Thoracic aorta (tissue), 2 donors: ENCODE data around the gene MAP3K2. TPM values are rescaled to one million over a fixed set of nuclear protein-coding genes. Genes with fewer than 3 reads are reported as not detected.

Source experiments
- ATAC-seq: fragments of 150-250 bp; one replicate; pipeline ENCODE4 v1.8.0; 2017; ENCODE audit warnings: low read depth; ENCODE audit not compliant: insufficient number of reproducible peaks, low FRiP score
- DNase-seq: peaks from one replicate; pipeline ENCODE4 v3.0.0-alpha.2; 2020; ENCODE audit warnings: low spot score
- H3K27ac ChIP-seq, 2 donors: fragments of 200-600 bp; sonication (generic); 1 replicate in 1 of 2; 2 replicates in 1 of 2; pipeline ENCODE4 v1.5.1; 2016; ENCODE audit warnings: mild to moderate bottlenecking in 2 of 2, moderate library complexity in 2 of 2
- H3K27me3 ChIP-seq: fragments of 200-600 bp; sonication (generic); replicated peaks from 2 replicates; pipeline ENCODE4 v1.6.0; 2016; ENCODE audit warnings: mild to moderate bottlenecking; ENCODE audit not compliant: insufficient read depth
- H3K36me3 ChIP-seq: fragments of 200-600 bp; sonication (generic); one replicate; pipeline ENCODE4 v1.5.1; 2016
- H3K4me1 ChIP-seq, 2 donors: fragments of 200-600 bp; sonication (generic); 1 replicate in 1 of 2; 2 replicates in 1 of 2; pipeline versions ENCODE4 v1.5.1 to v1.6.0; 2016; ENCODE audit warnings: low read depth in 2 of 2, mild to moderate bottlenecking in 1 of 2; ENCODE audit not compliant: control insufficient read depth in 1 of 2
- H3K4me3 ChIP-seq: fragments of 200-600 bp; sonication (generic); 2 replicates; pipeline ENCODE4 v1.5.1; 2016; ENCODE audit warnings: mild to moderate bottlenecking
- H3K9me3 ChIP-seq: fragments of 200-600 bp; sonication (generic); 2 replicates; pipeline ENCODE4 v1.5.1; 2016
- total RNA-seq, 2 donors: library from RNA; depleted of rRNA; stranded (reverse); fragments of >200 nt; gene quantifications; one replicate each; pipeline versions ENCODE4 v1.1.0 to v1.2.3, GENCODE V29; 2016
- TF ChIP-seq, protein P1 (sequence below): fragments of 200-600 bp; sonication (generic); IDR thresholded peaks from one replicate; pipeline ENCODE4 v1.5.1; 2019; ENCODE audit warnings: antibody characterized with exemption

The MAP3K2 gene
- total RNA-seq, 2 donors from 2014 or later: 67.9 to 107 TPM

DNA sequence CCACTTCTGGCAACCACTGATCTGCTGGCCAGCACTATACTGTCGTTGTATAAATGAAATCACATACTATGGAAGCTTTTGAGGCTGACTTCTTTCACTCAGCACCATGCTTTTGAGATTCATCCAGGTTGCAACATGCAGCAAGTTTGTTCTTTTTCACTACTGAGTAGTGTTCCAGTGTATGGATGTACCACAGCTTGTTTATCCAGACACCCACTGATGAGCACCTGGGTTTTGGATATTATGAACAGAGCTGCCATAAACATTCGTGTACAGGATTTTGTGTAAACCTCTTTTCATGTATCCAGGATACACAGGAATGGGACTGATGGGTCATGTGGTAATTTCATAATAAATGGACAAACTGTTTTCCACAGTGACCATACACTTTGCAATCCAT, 104.5 kb downstream of the MAP3K2 start:
- Histone ChIP-seq H3K27me3 (no peaks in the 10 kb centered on the region), H3K36me3 (peaks cover 63% of the 10 kb centered on the region), H3K4me1 (no peaks in the 10 kb centered on the region), H3K27ac (no peak overlapping the region), H3K9me3 (no peaks in the 10 kb centered on the region), H3K4me3 (no peak overlapping the region)
- TF ChIP-seq, protein P1, sequence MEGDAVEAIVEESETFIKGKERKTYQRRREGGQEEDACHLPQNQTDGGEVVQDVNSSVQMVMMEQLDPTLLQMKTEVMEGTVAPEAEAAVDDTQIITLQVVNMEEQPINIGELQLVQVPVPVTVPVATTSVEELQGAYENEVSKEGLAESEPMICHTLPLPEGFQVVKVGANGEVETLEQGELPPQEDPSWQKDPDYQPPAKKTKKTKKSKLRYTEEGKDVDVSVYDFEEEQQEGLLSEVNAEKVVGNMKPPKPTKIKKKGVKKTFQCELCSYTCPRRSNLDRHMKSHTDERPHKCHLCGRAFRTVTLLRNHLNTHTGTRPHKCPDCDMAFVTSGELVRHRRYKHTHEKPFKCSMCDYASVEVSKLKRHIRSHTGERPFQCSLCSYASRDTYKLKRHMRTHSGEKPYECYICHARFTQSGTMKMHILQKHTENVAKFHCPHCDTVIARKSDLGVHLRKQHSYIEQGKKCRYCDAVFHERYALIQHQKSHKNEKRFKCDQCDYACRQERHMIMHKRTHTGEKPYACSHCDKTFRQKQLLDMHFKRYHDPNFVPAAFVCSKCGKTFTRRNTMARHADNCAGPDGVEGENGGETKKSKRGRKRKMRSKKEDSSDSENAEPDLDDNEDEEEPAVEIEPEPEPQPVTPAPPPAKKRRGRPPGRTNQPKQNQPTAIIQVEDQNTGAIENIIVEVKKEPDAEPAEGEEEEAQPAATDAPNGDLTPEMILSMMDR: no peak
- DNase-seq: no peak
- no peak for ATAC-seq

DNA sequence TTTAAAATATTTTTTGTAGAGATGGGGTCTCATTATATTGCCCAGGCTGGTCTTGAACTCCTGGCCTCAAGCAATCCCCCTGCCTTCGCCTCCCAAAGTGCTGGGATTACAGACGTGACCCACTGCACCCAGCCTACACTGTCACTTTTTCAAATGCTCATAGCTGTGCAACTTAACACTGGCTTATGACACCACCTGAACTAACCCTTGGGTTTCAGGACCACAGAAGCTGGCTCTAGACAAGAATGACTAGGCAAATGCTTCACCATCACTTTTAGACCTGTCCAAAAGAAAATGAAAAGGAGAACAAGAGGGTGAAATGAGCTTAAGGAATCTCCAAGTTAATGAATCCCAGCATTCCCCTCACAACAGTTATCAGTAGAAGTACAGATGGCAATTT, 107.1 kb downstream of the MAP3K2 start:
- Histone ChIP-seq H3K4me3 (no peak overlapping the region), H3K27ac (no peak overlapping the region), H3K36me3 (peaks cover 61% of the 10 kb centered on the region), H3K27me3 (no peaks in the 10 kb centered on the region), H3K9me3 (no peaks in the 10 kb centered on the region), H3K4me1 (no peaks in the 10 kb centered on the region)
- TF ChIP-seq, protein P1: no peak
- ATAC-seq (no peak), DNase-seq (no peak)

DNA sequence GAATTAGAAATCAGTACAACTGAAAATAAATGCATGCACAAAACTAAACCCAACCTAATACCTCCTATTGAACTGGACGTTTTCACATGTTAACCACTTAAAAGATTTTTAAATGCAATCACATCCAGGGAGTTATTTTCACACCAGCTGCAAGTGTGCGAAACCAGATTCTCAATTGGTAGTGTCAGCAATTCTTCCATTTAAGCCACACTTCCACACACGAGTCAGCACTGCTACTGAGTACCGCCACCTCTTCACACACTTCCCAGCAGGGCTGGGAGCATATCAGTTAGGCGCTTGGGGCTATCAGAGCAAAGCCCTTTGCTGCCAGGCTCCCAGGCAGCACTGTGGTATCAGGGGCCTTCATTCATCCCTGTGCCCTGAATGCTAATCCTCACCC, 108.0 kb downstream of the MAP3K2 start:
- ATAC-seq (no peak), DNase-seq (no peak)
- Histone ChIP-seq H3K27me3 (no peaks in the 10 kb centered on the region), H3K4me1 (no peaks in the 10 kb centered on the region), H3K4me3 (no peak overlapping the region), H3K27ac (no peak overlapping the region), H3K36me3 (peaks cover 55% of the 10 kb centered on the region), H3K9me3 (no peaks in the 10 kb centered on the region)
- TF ChIP-seq, protein P1: no peak

DNA sequence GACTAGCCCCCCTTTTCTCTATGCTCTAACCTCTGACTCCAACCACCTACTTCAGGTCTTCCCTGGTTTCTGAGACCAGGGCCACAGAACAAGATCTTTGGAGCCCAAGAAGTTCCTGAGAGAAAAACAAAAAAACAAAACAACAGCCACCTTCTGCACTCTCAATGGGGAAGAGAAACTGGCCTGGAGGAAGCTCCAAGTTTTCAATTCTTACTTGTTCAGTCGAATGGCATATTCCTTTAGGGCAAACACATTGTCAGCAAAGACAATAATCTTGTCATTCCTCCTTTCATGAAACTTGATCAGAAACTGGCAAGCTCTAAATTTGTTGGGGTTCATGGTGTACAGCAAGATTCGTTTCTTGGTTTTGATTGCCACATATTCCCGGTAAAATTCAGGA, 108.8 kb downstream of the MAP3K2 start:
- peaks cover 47% of the 10 kb centered on the region for H3K36me3 ChIP-seq
- DNase-seq: no peak
- no peak overlapping the region for H3K27ac ChIP-seq

DNA sequence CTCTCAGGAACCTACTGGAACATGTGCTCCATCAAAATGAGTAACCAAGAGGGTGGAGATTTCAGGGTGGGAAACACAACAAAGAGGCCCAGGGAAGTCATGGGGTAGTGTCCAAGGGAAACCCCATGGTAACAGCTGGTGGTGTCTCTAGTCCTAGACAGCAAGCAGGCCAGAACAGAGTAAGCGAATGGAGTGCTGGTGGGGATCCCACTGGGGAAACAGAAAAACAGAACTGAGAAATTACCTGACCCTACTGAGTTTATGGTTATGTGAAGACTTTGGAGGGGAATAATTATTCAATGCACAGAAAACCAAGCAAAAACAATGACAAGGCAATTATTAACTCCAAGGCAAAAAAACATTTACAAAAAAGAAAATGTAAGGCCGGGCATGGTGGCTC, 110.7 kb downstream of the MAP3K2 start:
- ATAC-seq (no peak), DNase-seq (no peak)
- TF ChIP-seq, protein P1: no peak
- Histone ChIP-seq H3K27ac (no peak overlapping the region), H3K9me3 (no peaks in the 10 kb centered on the region), H3K4me3 (no peak overlapping the region), H3K27me3 (no peaks in the 10 kb centered on the region), H3K4me1 (no peaks in the 10 kb centered on the region), H3K36me3 (peaks cover 49% of the 10 kb centered on the region)

More for the DNA sequence above, 108.8 kb downstream of the MAP3K2 start:
- TF ChIP-seq, protein P1: no peak
- no peaks in the 10 kb centered on the region for H3K9me3 ChIP-seq
- H3K4me3 ChIP-seq: no peak overlapping the region
- H3K4me1 ChIP-seq: no peaks in the 10 kb centered on the region
- H3K27me3 ChIP-seq: no peaks in the 10 kb centered on the region
- ATAC-seq: no peak
